ENCODE results near the gene TIMM17B. TPM values are rescaled to one million over a fixed set of nuclear protein-coding genes. Genes with fewer than 3 reads are reported as not detected.
A peak's percentile ranks its signal among the peaks of the same experiment; 100 is the strongest.
"Not testable (repeated sequence)": the region's sequence is repeated elsewhere in the genome, so short reads cannot be mapped to it uniquely, and the experiment has no call there.

Gene TIMM17B
- polyA plus RNA-seq, 2 of the 4 experiments (the other 2 are of a cell fraction), result 68.9 to 76.9 TPM

- TF ChIP-seq CTCF (IDR thresholded peaks at IDR 0.05) (peak; percentile 34; the same call in 2 of the 3 replicates), CHD2 (IDR thresholded peaks at IDR 0.05; ENCODE audit: low read length, partially characterized antibody) (no peak), CBX2 (IDR thresholded peaks at IDR 0.05; ENCODE audit: borderline replicate concordance, low read depth) (no peak), FOSL2 (IDR thresholded peaks at IDR 0.05) (no peak), FOSL2 (CRISPR knock-in tag; IDR thresholded peaks at IDR 0.05) (no peak), REST (IDR thresholded peaks at IDR 0.05) (no peak), PHF8 (IDR thresholded peaks at IDR 0.05; ENCODE audit: borderline replicate concordance, low read depth) (no peak), HOXA7 (CRISPR knock-in tag; IDR thresholded peaks at IDR 0.05) (no peak), ZC3H11A (IDR thresholded peaks at IDR 0.05) (no peak)
These were observed 42.7 kb downstream of the TIMM17B start (continued) for GRCh38 chrX:48854898-48855297.

GRCh38 chrX:48854121-48854804, 43.3 kb downstream of the TIMM17B start:
- H3K27ac ChIP-seq; POLR2A ChIA-PET; ATAC-seq; DNase-seq (ENCODE audit: low read depth in 1 of 2, low spot score in 1 of 2); H3K4me1 ChIP-seq; H3K4me2 ChIP-seq; H3K4me3 ChIP-seq; FAIRE-seq; H3K9me3 ChIP-seq: not testable (repeated sequence)
- WGBS (ENCODE audit: missing lambda C conversion rate), result 73% methylated on average over 12 of the region's 12 CpGs
- CTCF ChIA-PET, result interaction anchor here (0.6 to 1.4 kb wide), 3 partner anchors 11 to 91 kb away, joined by 3 read pairs; no protein-coding TSS in a partner anchor

GRCh38 chrX:48853494-48853893, 44.1 kb downstream of the TIMM17B start:
- POLR2A ChIA-PET; H3K9me3 ChIP-seq; ATAC-seq; DNase-seq (ENCODE audit: low read depth in 1 of 2, low spot score in 1 of 2); H3K4me1 ChIP-seq; H3K4me2 ChIP-seq; FAIRE-seq; H3K27ac ChIP-seq; H3K4me3 ChIP-seq: not testable (repeated sequence)
- CTCF ChIA-PET, result interaction anchor here (0.7 to 1.4 kb wide), 2 partner anchors 84 to 92 kb away, joined by 3 read pairs; no protein-coding TSS in a partner anchor

GRCh38 chrX:48852857-48853256, 44.7 kb downstream of the TIMM17B start:
- 40% methylated on average over 7 of the region's 7 CpGs for WGBS (ENCODE audit: missing lambda C conversion rate)
- H3K4me1 ChIP-seq, result no peaks in the 10 kb centered on the region
- POLR2A ChIA-PET, result no interaction called here
- H3K4me3 ChIP-seq, result no peak overlapping the region
- no peak overlapping the region for H3K27ac ChIP-seq
- ATAC-seq (no peak), DNase-seq (ENCODE audit: low read depth in 1 of 2, low spot score in 1 of 2) (no peak), FAIRE-seq (no peak)
- CTCF ChIA-PET, result interaction anchor here (1.1 kb wide), 1 partner anchor 43 kb away, joined by 3 read pairs; no protein-coding TSS in a partner anchor
- H3K9me3 ChIP-seq, result no peaks in the 10 kb centered on the region
- H3K4me2 ChIP-seq, result no peak overlapping the region
- TF ChIP-seq HOXB13 (CRISPR knock-in tag; IDR thresholded peaks at IDR 0.05; ENCODE audit: low read depth), result no peak
- TF ChIP-seq EHMT2 (IDR thresholded peaks at IDR 0.05; ENCODE audit: low read depth), result no peak
- no peak for TF ChIP-seq CTCF (IDR thresholded peaks at IDR 0.05)
- TF ChIP-seq JUN (IDR thresholded peaks at IDR 0.05), result no peak
- TF ChIP-seq CHD2 (IDR thresholded peaks at IDR 0.05; ENCODE audit: low read length, partially characterized antibody), result no peak
- TF ChIP-seq RAD21 (conservative IDR thresholded peaks at IDR 0.05 in 1 of 2, IDR thresholded peaks at IDR 0.05 in 1 of 2), result no peak
- TF ChIP-seq PHF8 (IDR thresholded peaks at IDR 0.05; ENCODE audit: borderline replicate concordance, low read depth), result no peak
- TF ChIP-seq TP53 (CRISPR knock-in tag; IDR thresholded peaks at IDR 0.05), result no peak
- TF ChIP-seq RCOR1 (IDR thresholded peaks at IDR 0.05; ENCODE audit: low read depth, low read length), result no peak
- TF ChIP-seq CHD4 (IDR thresholded peaks at IDR 0.05; ENCODE audit: borderline replicate concordance), result no peak
- no peak for TF ChIP-seq ATOH8 (CRISPR knock-in tag; IDR thresholded peaks at IDR 0.05; ENCODE audit: low read depth)
- TF ChIP-seq KDM1A (IDR thresholded peaks at IDR 0.05; ENCODE audit: low read depth), result no peak
- no peak for TF ChIP-seq CEBPB (IDR thresholded peaks at IDR 0.05)
- no peak for TF ChIP-seq HOXB5 (CRISPR knock-in tag; IDR thresholded peaks at IDR 0.05)
- no peak for TF ChIP-seq SMC3 (IDR thresholded peaks at IDR 0.05)

Measured in A549 (cell line).